GM21737 (cell line): ENCODE measurements around the gene APBA2.

Experiments used
- ATAC-seq: cut with Tn5 transposase; IDR thresholded peaks from one replicate; pipeline ENCODE4 v1.9.1; 2021; ENCODE audit warnings: mild to moderate bottlenecking, moderate library complexity; ENCODE audit not compliant: unreplicated experiment

Gene APBA2

DNA sequence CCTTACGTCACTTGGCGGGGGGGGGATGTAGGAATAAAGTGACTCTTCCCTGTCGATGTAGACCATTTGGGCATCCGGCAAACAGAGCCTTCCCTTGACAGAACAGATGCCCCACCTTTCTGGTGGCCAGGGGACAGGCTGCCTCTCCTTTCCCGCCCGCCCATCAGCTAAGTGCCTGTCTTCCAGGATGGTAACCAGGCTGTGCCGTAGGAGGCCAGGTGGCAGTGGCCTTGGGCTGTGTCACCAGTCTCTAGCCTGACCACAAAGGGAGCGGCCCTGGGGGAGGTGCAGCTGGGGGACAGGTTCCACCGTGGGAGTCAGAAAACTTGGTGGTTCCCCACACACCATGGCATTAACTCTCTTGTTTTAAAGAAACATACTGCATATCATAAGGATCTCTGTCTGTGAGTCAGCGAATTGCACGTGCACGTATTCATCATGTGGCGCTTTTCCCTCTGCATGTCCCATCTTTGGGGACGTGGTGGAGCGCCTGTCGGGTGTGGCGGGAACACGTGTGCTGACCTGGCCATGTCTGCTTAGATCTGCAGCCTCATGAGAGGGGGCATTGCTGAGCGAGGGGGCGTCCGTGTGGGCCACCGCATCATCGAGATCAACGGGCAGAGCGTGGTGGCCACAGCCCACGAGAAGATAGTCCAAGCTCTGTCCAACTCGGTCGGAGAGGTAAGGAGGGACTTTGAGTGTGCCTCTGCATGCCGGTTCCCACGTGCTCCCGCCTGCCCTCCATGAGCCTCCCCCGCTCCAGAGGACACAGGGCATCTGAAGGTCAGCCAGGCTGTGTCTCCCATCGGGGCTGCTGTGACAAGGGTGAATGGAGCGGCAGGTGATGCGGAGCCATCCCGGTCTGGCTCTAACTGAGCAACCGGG is 227.8 kb downstream of the APBA2 start:
- ATAC-seq: no peak

- no peak for ATAC-seq
Observed at GRCh38 chr15:29114221-29115092, 228.7 kb downstream of the APBA2 start.

- ATAC-seq: no peak
Observed at GRCh38 chr15:29115093-29115991, 229.6 kb downstream of the APBA2 start.

- no peak for ATAC-seq
Observed at GRCh38 chr15:29116970-29117700, 231.4 kb downstream of the APBA2 start.

- ATAC-seq: no peak
Observed at GRCh38 chr15:29117778-29118177, 232.0 kb downstream of the APBA2 start.

DNA sequence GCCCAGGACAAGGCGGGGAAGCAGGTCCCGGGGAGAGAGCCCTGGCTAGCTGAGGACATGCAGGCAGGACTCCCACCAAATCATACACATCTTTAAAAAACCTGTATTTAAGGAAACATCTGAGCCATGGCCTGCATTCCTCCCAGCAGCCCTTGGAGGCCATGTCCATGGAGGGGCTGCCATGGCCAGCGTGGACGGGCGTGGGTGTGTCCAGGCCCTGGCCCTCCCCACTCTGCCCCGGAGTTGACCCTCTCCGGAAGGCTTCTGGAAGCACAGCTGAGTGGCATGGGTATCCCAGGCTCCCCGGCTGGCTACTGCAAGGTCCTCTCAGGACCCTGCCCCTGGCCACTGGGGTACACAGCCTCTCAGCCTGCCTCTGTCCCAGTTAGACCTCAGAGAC is 234.1 kb downstream of the APBA2 start:
- no peak for ATAC-seq

DNA sequence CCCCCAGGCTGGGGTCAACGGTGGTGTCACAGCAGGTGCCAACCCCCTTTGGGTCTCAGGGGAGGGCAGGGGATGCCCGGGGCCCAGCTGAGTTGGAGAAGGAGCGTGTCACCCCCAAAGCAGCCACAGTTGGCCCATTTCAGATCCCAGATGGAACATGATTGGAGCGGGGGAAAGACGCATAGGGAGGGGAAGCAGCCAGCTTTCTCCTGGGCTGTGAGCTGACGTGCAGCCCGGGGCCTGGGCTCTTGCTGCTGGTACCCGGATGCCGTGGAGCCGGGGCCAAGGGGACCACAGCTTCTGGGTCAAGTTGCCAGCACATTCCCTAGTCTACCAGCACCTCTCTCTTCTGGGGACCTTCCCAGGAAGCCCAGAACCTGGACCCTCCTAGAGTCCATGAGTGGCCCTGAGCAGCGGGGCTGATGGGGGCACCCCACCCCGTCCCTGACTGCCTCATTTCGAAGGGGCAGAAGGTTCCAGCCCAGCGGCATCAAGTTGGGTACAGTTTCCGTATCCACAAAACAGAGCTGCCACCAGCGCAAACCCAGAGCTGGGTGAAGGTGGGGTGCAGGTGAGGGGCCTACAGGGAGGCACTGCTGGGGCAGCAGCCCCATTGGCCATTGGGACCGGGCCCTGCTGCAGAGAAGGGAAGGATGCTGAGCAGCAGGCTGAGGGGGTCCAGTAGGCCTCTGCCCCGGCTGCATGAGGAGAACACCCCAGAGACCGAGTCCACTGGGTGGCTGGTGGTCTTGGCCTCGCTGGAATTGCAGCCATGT is 235.0 kb downstream of the APBA2 start:
- ATAC-seq: no peak

DNA sequence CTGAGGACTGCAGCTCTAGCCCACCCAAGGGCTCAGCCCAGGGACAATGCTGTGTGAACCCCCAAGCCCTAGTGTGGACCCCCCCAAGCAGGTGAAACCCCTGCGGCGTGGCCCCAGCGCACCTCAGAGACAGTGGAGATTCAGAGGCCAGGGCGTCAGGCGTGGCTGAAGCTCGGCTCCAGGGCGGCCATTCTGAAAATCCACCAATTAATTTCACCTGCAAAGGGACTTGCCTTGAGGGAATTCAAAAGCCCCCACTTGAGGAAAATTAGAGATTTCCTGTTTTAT is 235.5 kb downstream of the APBA2 start:
- ATAC-seq: no peak

- ATAC-seq: no peak
Observed at GRCh38 chr15:29121907-29122306, 236.1 kb downstream of the APBA2 start.

GRCh38 chr15:29122506-29122905 is 236.7 kb downstream of the APBA2 start:
- no peak for ATAC-seq

GRCh38 chr15:29123171-29123570 is 237.4 kb downstream of the APBA2 start:
- ATAC-seq: no peak

- ATAC-seq: no peak
Observed at GRCh38 chr15:29123991-29124390, 238.2 kb downstream of the APBA2 start.

- ATAC-seq: no peak
Observed at GRCh38 chr15:29124581-29125381, 239.0 kb downstream of the APBA2 start.

DNA sequence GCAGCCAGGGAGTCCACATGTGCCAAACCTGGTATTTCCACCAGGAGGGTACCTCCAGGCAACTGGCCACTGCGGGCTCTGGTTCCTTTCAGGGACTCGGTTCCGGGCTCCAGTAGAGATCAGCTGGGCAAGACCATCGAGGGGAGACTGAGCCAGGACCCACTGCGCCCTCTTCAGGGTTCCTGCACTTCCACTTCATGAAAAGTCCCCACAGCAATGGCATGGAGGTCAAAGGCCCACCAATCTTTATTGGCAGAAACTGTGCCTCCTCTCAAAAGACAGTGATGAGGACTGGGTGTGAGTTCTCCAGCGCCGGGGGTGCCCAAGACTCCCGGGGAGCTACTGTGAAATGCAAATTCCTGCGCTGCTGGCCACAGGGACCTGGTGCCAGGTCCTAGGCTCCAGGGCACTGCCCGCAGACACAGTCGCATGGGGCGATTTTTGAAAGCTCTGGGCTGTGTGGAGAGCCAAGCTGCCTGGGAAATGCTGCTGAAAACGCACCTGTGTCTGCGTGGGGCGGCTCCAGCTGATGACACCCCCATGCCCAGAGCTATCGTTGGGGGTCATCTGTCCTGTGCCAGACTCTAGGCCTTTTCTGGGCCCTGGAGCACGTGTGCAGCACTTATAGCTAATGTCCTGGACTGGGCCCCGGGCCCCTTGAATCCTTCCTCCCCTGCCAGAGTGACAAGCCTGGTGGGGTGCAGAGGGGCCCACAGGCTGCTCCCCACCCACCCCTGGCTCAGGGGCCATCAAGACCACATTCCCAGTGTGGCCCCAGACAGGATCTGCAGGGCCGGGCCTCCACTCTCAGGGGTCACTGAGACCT is 239.8 kb downstream of the APBA2 start:
- no peak for ATAC-seq

- ATAC-seq: no peak
Observed at GRCh38 chr15:29126208-29126536, 240.4 kb downstream of the APBA2 start.

DNA sequence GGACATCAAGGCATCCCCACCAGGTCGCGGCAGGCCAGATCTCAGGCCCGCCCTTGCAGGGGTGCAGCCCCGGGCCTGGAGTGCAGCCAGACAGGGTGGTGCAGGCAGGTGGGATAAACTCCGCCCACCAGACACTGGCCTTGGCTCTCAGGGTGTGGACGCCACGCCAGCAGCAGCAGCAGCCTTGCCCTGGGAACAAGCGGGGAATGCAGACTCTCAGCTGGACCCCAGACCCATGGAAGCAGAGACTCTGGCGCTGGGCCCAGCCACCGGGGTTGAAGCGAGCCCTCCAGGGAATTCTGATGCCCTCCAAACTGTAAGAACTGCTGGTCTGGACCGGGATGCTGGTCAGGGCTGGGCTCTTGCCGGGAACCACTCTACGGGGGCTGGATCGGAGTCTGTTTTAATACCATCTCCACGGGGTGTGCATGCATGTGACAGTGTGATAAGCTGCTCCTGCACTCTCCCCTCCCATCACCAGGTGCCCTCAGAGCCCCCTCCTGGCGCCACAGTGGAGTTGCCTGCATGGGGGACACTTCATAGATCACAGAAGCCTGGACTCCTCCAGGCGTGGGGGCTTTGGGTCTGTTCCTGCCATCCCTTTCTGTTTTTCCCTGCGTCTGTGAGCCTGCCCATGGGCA is 241.2 kb downstream of the APBA2 start:
- ATAC-seq: no peak

DNA sequence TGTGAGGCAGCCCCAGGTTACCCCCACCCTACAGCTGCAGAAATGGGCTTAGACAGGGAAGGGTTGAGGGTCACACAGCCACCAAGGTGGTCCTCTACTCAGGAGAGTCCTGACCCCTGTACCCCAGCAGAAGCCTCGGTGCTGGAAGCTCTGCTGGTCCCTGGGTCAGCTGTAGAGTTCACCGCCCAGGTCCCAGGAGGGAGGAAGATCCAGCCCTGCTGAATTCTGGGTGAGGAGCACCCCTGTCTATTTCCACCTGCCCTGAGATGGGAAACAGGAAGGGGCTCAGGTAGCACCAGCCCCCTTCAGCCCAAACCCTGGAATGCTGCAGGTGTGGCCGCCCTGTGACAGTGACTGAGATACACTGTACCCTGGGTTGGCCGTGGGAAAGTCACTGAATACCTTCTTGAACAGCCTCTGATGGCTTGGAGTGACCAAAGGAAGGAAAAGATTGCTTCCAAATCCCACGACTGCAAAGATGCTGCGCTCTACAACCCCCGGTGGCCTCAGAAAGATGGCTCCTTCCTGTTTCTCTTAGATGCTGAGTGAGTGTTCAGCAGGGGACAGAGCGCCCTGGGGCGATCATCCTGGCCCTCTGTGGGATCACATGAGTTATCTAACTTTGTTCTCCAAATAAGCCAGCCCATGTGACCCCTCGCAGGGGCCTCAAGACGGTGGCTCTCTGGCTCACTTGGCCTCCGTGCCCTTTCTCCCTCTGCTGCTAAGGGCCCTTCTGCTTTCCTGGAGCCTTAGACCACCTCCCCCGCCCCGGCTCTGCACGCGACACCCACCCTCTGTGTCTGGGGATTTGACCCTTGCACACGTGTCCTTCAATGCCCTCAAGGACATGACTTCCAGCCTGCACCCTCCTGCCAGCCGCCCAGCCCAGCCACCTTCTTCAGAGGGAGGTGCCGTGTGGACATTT is 242.0 kb downstream of the APBA2 start:
- no peak for ATAC-seq
